PFSK-1 (cell line): ENCODE measurements around the gene ZNF425.

Experiments used
- FOXP2 ChIP-seq: optimal IDR thresholded peaks from 2 replicates; pipeline ENCODE3; 2011; ENCODE audit warnings: borderline replicate concordance, control low read depth, inconsistent platforms; ENCODE audit not compliant: insufficient read depth; ENCODE audit errors: extremely low read length, extremely low read depth
- POLR2AphosphoS5 ChIP-seq: IDR thresholded peaks from 2 replicates; pipeline ENCODE4 v1.6.1; 2012; ENCODE audit warnings: low read depth, mild to moderate bottlenecking, control low read depth, low read length, moderate library complexity
- REST ChIP-seq, 2 experiments: IDR thresholded peaks; 2 replicates each; pipeline versions ENCODE4 v1.6.1 to v1.8.0; 2011 to 2012; ENCODE audit warnings: low read depth in 2 of 2, low read length in 2 of 2, control low read depth in 1 of 2, inconsistent platforms in 1 of 2, mild to moderate bottlenecking in 1 of 2, moderate library complexity in 1 of 2; ENCODE audit not compliant: insufficient read depth in 1 of 2
- SIN3A ChIP-seq: IDR thresholded peaks from 2 replicates; pipeline ENCODE4 v1.6.1; 2012; ENCODE audit warnings: mild to moderate bottlenecking, low read length, moderate library complexity, borderline replicate concordance; ENCODE audit not compliant: insufficient read depth

DNA sequence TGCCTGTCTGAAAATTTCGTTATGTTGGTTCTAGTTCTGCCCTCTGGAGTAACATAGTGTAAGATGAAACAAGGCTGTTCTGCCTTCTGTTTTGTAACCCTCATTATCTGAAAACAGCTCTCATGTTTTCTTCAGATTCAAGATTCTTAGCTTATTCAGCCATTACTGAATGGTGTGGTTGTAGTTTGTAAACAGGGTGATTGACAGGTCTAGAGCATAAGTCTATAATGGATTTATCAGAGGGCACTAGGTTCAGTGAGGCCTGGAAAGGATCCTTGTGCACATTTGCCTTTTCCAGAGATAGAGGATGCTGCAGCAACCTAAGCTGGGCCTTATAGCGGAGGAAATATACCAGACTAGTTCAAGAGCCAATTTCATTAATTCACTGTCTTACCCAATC is 27.2 kb upstream of the ZNF425 start:
- TF ChIP-seq FOXP2 (no peak), POLR2AphosphoS5 (no peak), SIN3A (no peak), REST (IDR thresholded peaks at IDR 0.05; ENCODE audit: insufficient read depth in 1 of 2, low read depth in 2 of 2, low read length in 2 of 2) (no peak)
